Activated CD8-positive, alpha-beta memory T cell treated with anti-CD3 and anti-CD28 coated beads, Interleukin-2, amount 50 U/mL, for 24 hours (primary cell): Measurements from ENCODE around the gene ORMDL3.

Experiments
- DNase-seq: peaks from one replicate; pipeline ENCODE4 v3.0.0-alpha.2; 2020; ENCODE audit errors: extremely low read depth

ORMDL3 gene

GRCh38 chr17:39871801-39872200, 55.6 kb downstream of the ORMDL3 start:
- no peak for DNase-seq
